Measurements from ENCODE around the gene RNF150. TPM values are rescaled to one million over a fixed set of nuclear protein-coding genes. Genes with fewer than 3 reads are reported as not detected.
A peak's percentile ranks its signal among the peaks of the same experiment; 100 is the strongest.
"Not testable (repeated sequence)": the region's sequence is repeated elsewhere in the genome, so short reads cannot be mapped to it uniquely, and the experiment has no call there.

RNF150 gene
- polyA plus RNA-seq (2012; ENCODE audit: insufficient read depth, insufficient read length): 3.9 TPM

- DNase-seq (ENCODE audit: low read depth, low spot score): peak; percentile 94
- H3K4me3 ChIP-seq (ENCODE audit: low read length): peak within 1 kb of the TSS; percentile 71
Observed at GRCh38 chr4:141133146-141133998, at the start of gene RNF150. TSS of gene RNF150 (minus strand) at chr4:141133469.

- no peak overlapping the region for H3K4me3 ChIP-seq (ENCODE audit: low read length)
- DNase-seq (ENCODE audit: low read depth, low spot score): no peak
Observed at GRCh38 chr4:141180991-141181761, 47.9 kb upstream of the RNF150 start.

GRCh38 chr4:141179474-141180373 lies 46.5 kb upstream of the RNF150 start:
- H3K4me3 ChIP-seq (ENCODE audit: low read length): no peak overlapping the region
- DNase-seq (ENCODE audit: low read depth, low spot score): no peak

- no peak overlapping the region for H3K4me3 ChIP-seq (ENCODE audit: low read length)
- DNase-seq (ENCODE audit: low read depth, low spot score): no peak
Observed at GRCh38 chr4:141177171-141177570, 43.9 kb upstream of the RNF150 start.

- DNase-seq (ENCODE audit: low read depth, low spot score): no peak
Observed at GRCh38 chr4:141174457-141174856, 41.2 kb upstream of the RNF150 start.

GRCh38 chr4:141170671-141171070 lies 37.4 kb upstream of the RNF150 start:
- no peak overlapping the region for H3K4me3 ChIP-seq (ENCODE audit: low read length)
- DNase-seq (ENCODE audit: low read depth, low spot score): no peak

More at GRCh38 chr4:141174457-141174856, 41.2 kb upstream of the RNF150 start:
- no peak overlapping the region for H3K4me3 ChIP-seq (ENCODE audit: low read length)

- H3K4me3 ChIP-seq (ENCODE audit: low read length): no peak overlapping the region
- no peak for DNase-seq (ENCODE audit: low read depth, low spot score)
Observed at GRCh38 chr4:141169391-141169790, 36.1 kb upstream of the RNF150 start.

- DNase-seq (ENCODE audit: low read depth, low spot score); H3K4me3 ChIP-seq (ENCODE audit: low read length): not testable (repeated sequence)
Observed at GRCh38 chr4:141165001-141165400, 31.7 kb upstream of the RNF150 start.

- DNase-seq (ENCODE audit: low read depth, low spot score): no peak
Observed at GRCh38 chr4:141159027-141159426, 25.8 kb upstream of the RNF150 start.

GRCh38 chr4:141158219-141158618 lies 24.9 kb upstream of the RNF150 start:
- H3K4me3 ChIP-seq (ENCODE audit: low read length): no peak overlapping the region
- DNase-seq (ENCODE audit: low read depth, low spot score): peak; percentile 23

More at GRCh38 chr4:141159027-141159426, 25.8 kb upstream of the RNF150 start:
- no peak overlapping the region for H3K4me3 ChIP-seq (ENCODE audit: low read length)

- no peak for DNase-seq (ENCODE audit: low read depth, low spot score)
- H3K4me3 ChIP-seq (ENCODE audit: low read length): no peak overlapping the region
Observed at GRCh38 chr4:141155586-141155985, 22.3 kb upstream of the RNF150 start.

GRCh38 chr4:141154725-141155124 lies 21.5 kb upstream of the RNF150 start:
- DNase-seq (ENCODE audit: low read depth, low spot score): no peak
- no peak overlapping the region for H3K4me3 ChIP-seq (ENCODE audit: low read length)

GRCh38 chr4:141153751-141154510 lies 20.7 kb upstream of the RNF150 start:
- DNase-seq (ENCODE audit: low read depth, low spot score): no peak
- no peak overlapping the region for H3K4me3 ChIP-seq (ENCODE audit: low read length)

GRCh38 chr4:141144207-141144606 lies 10.9 kb upstream of the RNF150 start:
- DNase-seq (ENCODE audit: low read depth, low spot score): no peak
- no peak overlapping the region for H3K4me3 ChIP-seq (ENCODE audit: low read length)

GRCh38 chr4:141142423-141142822 lies 9.2 kb upstream of the RNF150 start:
- no peak overlapping the region for H3K4me3 ChIP-seq (ENCODE audit: low read length)
- DNase-seq (ENCODE audit: low read depth, low spot score): no peak

GRCh38 chr4:141140391-141141200 lies 7.3 kb upstream of the RNF150 start:
- H3K4me3 ChIP-seq (ENCODE audit: low read length): no peak overlapping the region

More at GRCh38 chr4:141140391-141141200, 7.3 kb upstream of the RNF150 start:
- DNase-seq (ENCODE audit: low read depth, low spot score): no peak
